Fibroblast of peridontal ligament (primary cell): ENCODE data around the gene ADGRL3.
A peak's percentile ranks its signal among the peaks of the same experiment; 100 is the strongest.
"Not testable (repeated sequence)": the region's sequence is repeated elsewhere in the genome, so short reads cannot be mapped to it uniquely, and the experiment has no call there.

Source experiments
- DNase-seq: peaks from one replicate; pipeline ENCODE4 v3.0.0-alpha.2; 2010; ENCODE audit errors: extremely low read depth

ADGRL3 gene

GRCh38 chr4:61493470-61493869, 293.3 kb downstream of the ADGRL3 start:
- no peak for DNase-seq

- DNase-seq = no peak
Observed at GRCh38 chr4:61500883-61501282, 300.8 kb downstream of the ADGRL3 start.

GRCh38 chr4:61501812-61502211, 301.7 kb downstream of the ADGRL3 start:
- DNase-seq = no peak

- DNase-seq = no peak
Observed at GRCh38 chr4:61505773-61506685, 305.9 kb downstream of the ADGRL3 start.

- DNase-seq = no peak
Observed at GRCh38 chr4:61507091-61507490, 307.0 kb downstream of the ADGRL3 start.

GRCh38 chr4:61509721-61510241, 309.7 kb downstream of the ADGRL3 start:
- not testable (repeated sequence) for DNase-seq

- DNase-seq = peak; percentile 23
Observed at GRCh38 chr4:61511716-61512488, 311.8 kb downstream of the ADGRL3 start.

GRCh38 chr4:61514991-61515390, 314.9 kb downstream of the ADGRL3 start:
- DNase-seq = no peak

- no peak for DNase-seq
Observed at GRCh38 chr4:61517144-61517543, 317.0 kb downstream of the ADGRL3 start.

- DNase-seq = no peak
Observed at GRCh38 chr4:61520166-61520565, 320.0 kb downstream of the ADGRL3 start.

- DNase-seq = no peak
Observed at GRCh38 chr4:61520681-61521160, 320.6 kb downstream of the ADGRL3 start.

- DNase-seq = no peak
Observed at GRCh38 chr4:61521451-61521850, 321.3 kb downstream of the ADGRL3 start.

GRCh38 chr4:61522312-61522711, 322.2 kb downstream of the ADGRL3 start:
- no peak for DNase-seq

GRCh38 chr4:61527888-61528287, 327.8 kb downstream of the ADGRL3 start:
- DNase-seq = no peak

GRCh38 chr4:61528595-61528994, 328.5 kb downstream of the ADGRL3 start:
- DNase-seq = no peak

GRCh38 chr4:61531188-61531587, 331.1 kb downstream of the ADGRL3 start:
- no peak for DNase-seq

- DNase-seq = no peak
Observed at GRCh38 chr4:61532336-61533000, 332.3 kb downstream of the ADGRL3 start.

GRCh38 chr4:61533140-61533539, 333.0 kb downstream of the ADGRL3 start:
- no peak for DNase-seq

GRCh38 chr4:61540944-61541343, 340.8 kb downstream of the ADGRL3 start:
- no peak for DNase-seq

- no peak for DNase-seq
Observed at GRCh38 chr4:61541459-61541858, 341.3 kb downstream of the ADGRL3 start.

- DNase-seq = no peak
Observed at GRCh38 chr4:61543976-61544375, 343.9 kb downstream of the ADGRL3 start.
